Retinal pigment epithelial cell (primary cell): ENCODE measurements around the gene TDRD7.

Experiments used
- DNase-seq: peaks from one replicate; pipeline ENCODE4 v3.0.0-alpha.2; 2010; ENCODE audit warnings: low read depth
- H3K4me3 ChIP-seq: 2 replicates; pipeline ENCODE4 v1.5.1; 2011; ENCODE audit warnings: mild to moderate bottlenecking, low read length, control low read depth, moderate library complexity
- CTCF ChIP-seq: conservative IDR thresholded peaks from 2 replicates; pipeline ENCODE4 v1.5.1; 2011; ENCODE audit warnings: low read depth, low read length, control low read depth, inconsistent platforms

Gene TDRD7

GRCh38 chr9:97478301-97478981 is 66.5 kb downstream of the TDRD7 start:
- TF ChIP-seq CTCF, result no peak
- no peak overlapping the region for H3K4me3 ChIP-seq
- no peak for DNase-seq

- no peak for DNase-seq
- H3K4me3 ChIP-seq, result no peak overlapping the region
- no peak for TF ChIP-seq CTCF
These were observed 67.7 kb downstream of the TDRD7 start for GRCh38 chr9:97479496-97480159.

- DNase-seq, result no peak
- H3K4me3 ChIP-seq, result no peak overlapping the region
- no peak for TF ChIP-seq CTCF
These were observed 68.3 kb downstream of the TDRD7 start for GRCh38 chr9:97480174-97480573.

- no peak for DNase-seq
- TF ChIP-seq CTCF, result no peak
These were observed 68.9 kb downstream of the TDRD7 start for GRCh38 chr9:97480749-97481148.

GRCh38 chr9:97484134-97484533 is 72.2 kb downstream of the TDRD7 start:
- DNase-seq, result no peak
- TF ChIP-seq CTCF, result no peak

More at GRCh38 chr9:97480749-97481148, 68.9 kb downstream of the TDRD7 start:
- H3K4me3 ChIP-seq, result no peak overlapping the region

GRCh38 chr9:97487107-97487506 is 75.2 kb downstream of the TDRD7 start:
- peak; percentile 57 for TF ChIP-seq CTCF
- no peak for DNase-seq
- no peak overlapping the region for H3K4me3 ChIP-seq

More at GRCh38 chr9:97484134-97484533, 72.2 kb downstream of the TDRD7 start:
- H3K4me3 ChIP-seq, result no peak overlapping the region

- no peak overlapping the region for H3K4me3 ChIP-seq
- DNase-seq, result no peak
- no peak for TF ChIP-seq CTCF
These were observed 76.0 kb downstream of the TDRD7 start for GRCh38 chr9:97487861-97488260.
